ENCODE data around the gene SLC29A4. TPM values are rescaled to one million over a fixed set of nuclear protein-coding genes. Genes with fewer than 3 reads are reported as not detected.

SLC29A4 gene
- total and polyA plus RNA-seq, 2 of the 4 experiments (the other 2 are of a cell fraction): 2.3 to 7.6 TPM

DNA sequence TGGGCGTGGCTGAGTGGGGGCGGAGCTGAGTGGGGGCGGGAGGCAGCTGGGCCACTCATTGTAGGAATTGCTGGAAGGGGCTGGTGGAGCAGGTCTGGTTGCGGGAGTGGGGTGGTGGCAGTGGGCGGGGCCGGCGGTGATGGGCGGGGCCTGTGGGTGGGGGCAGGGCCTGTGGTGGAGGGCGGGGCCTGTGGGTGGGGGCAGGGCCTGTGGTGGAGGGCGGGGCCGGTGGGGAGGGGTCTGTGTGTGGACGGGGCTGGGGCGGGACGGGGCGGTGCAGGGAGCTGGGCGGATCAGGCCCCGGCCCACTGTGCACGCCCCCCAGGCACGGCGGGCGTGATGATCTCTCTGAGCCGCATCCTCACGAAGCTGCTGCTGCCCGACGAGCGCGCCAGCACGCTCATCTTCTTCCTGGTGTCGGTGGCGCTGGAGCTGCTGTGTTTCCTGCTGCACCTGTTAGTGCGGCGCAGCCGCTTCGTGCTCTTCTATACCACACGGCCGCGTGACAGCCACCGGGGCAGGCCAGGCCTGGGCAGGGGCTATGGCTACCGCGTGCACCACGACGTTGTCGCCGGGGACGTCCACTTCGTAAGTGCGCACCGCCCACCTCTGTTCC lies 14.0 kb downstream of the SLC29A4 start:
- Histone ChIP-seq H3K27me3 (ENCODE audit: control insufficient read depth, insufficient read depth, low read length) (no peaks in the 10 kb centered on the region), H2AK5ac (ENCODE audit: low read depth, low read length) (no peak overlapping the region), H2BK120ac (ENCODE audit: low read depth, low read length) (no peak overlapping the region), H3K4me2 (ENCODE audit: low read depth, low read length) (no peak overlapping the region), H3K27ac (ENCODE audit: insufficient read depth, low read length) (no peak overlapping the region), H4K8ac (ENCODE audit: low read depth in 2 of 2, low read length in 2 of 2) (no peak overlapping the region), H4K20me1 (ENCODE audit: insufficient read depth, low read length) (no peaks in the 10 kb centered on the region), H3K9ac (ENCODE audit: low read depth, low read length) (no peak overlapping the region), H3K4ac (ENCODE audit: low read depth, low read length) (no peak overlapping the region), H2AFZ (replicated peaks; ENCODE audit: low read length, poor library complexity) (no peak overlapping the region), H4K91ac (ENCODE audit: insufficient read depth, low read depth, low read length) (no peak overlapping the region), H3K4me3 (ENCODE audit: insufficient read depth, low read depth, low read length) (no peak overlapping the region), H4K5ac (ENCODE audit: low read depth, low read length) (no peak overlapping the region), H3K23ac (ENCODE audit: low read depth, low read length) (no peak overlapping the region), H3K79me1 (ENCODE audit: low read depth in 1 of 2, low read length in 2 of 2) (no peaks in the 10 kb centered on the region), H2BK20ac (ENCODE audit: low read depth, low read length) (no peak overlapping the region), H3K56ac (ENCODE audit: extremely low read depth, insufficient read depth, low read length) (no peak overlapping the region), H3K18ac (ENCODE audit: low read depth, low read length) (no peak overlapping the region), H3K14ac (replicated peaks; ENCODE audit: low read depth, low read length) (no peak overlapping the region), H3K4me1 (ENCODE audit: control insufficient read depth, insufficient read depth, low read length) (no peaks in the 10 kb centered on the region), H2BK5ac (ENCODE audit: low read depth, low read length, poor library complexity, severe bottlenecking) (no peak overlapping the region), H3K9me3 (ENCODE audit: control insufficient read depth, insufficient read depth, low read length) (no peaks in the 10 kb centered on the region; the same call in 1 of the 2 replicates), H2BK15ac (ENCODE audit: low read depth, low read length) (no peak overlapping the region), H3K36me3 (ENCODE audit: control insufficient read depth, insufficient read depth, low read length) (peaks cover 22% of the 10 kb centered on the region), H3K9me1 (ENCODE audit: insufficient read depth, low read length) (no peaks in the 10 kb centered on the region), H2AK9ac (replicated peaks; ENCODE audit: low read depth, low read length, poor library complexity) (no peak overlapping the region)
- BruUV-seq (replicated peaks): no TSS peak
- dilution Hi-C loops (cut with HindIII; ENCODE audit: low sequenced_read_pairs, unreplicated experiment): no loop called here
- TF ChIP-seq MXI1 (IDR thresholded peaks at IDR 0.05; ENCODE audit: borderline replicate concordance, low read depth, low read length) (no peak), CEBPB (IDR thresholded peaks at IDR 0.05; ENCODE audit: low read depth, low read length) (no peak), FOS (IDR thresholded peaks at IDR 0.05; ENCODE audit: low read depth, low read length) (no peak)
- intact Hi-C loops (cut with micrococcal nuclease): no loop called here
- POLR2A ChIA-PET (ENCODE audit: unreplicated experiment): no interaction called here
- CTCF ChIA-PET: no interaction called here
- peak; percentile 21 for ATAC-seq (ENCODE audit: low read depth)
- DNase-seq: no peak
- in situ Hi-C loops (cut with MboI; ENCODE audit: low sequenced_read_pairs): no loop called here
- WGBS, 2 experiments (ENCODE audit: extremely low coverage in 2 of 2, insufficient read length in 1 of 2): 71% methylated on average over 15 of the region's 48 CpGs; no CpG with 5 or more reads in 1 of the 2 experiments
